ENCODE data around the gene BSPRY. TPM values are rescaled to one million over a fixed set of nuclear protein-coding genes. Genes with fewer than 3 reads are reported as not detected.
"Not testable (repeated sequence)": the region's sequence is repeated elsewhere in the genome, so short reads cannot be mapped to it uniquely, and the experiment has no call there.

The BSPRY gene
- total RNA-seq, 1 experiment from 2014 or later: 0.12 TPM

- DNase-seq (ENCODE audit: extremely low read depth, low read depth): no peak
Measured at GRCh38 chr9:113368982-113369854, 19.9 kb downstream of the BSPRY start.

- no peak for DNase-seq (ENCODE audit: extremely low read depth, low read depth)
Measured at GRCh38 chr9:113369855-113370140, 20.5 kb downstream of the BSPRY start.

DNA sequence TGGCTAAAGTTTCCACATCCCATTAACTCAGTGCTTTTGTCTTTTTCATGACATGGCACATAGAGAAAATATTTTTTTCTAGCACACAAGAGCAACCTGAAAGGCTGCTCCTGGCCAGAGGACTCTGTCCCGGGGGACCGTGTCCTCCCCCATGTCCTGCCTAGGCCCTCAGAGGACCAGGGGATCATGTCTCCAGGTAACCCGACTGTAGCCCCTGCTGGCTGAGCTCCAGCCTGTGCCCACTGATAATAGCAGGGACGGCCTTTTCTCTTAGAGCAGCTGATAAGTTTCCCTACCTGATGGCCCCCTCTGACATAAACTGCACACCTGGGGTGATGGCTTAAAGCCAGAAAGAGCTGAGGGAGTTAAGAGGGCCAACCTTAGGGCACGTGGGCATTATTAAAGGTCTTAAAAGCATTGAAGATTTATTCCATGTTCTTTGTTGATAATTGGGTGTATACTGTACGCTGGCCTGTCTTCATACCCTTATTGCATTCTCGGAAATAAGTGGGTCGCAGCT lies 21.5 kb downstream of the BSPRY start:
- no peak for DNase-seq (ENCODE audit: extremely low read depth, low read depth)

- no peak for DNase-seq (ENCODE audit: extremely low read depth, low read depth)
Measured at GRCh38 chr9:113372059-113372458, 22.7 kb downstream of the BSPRY start.

DNA sequence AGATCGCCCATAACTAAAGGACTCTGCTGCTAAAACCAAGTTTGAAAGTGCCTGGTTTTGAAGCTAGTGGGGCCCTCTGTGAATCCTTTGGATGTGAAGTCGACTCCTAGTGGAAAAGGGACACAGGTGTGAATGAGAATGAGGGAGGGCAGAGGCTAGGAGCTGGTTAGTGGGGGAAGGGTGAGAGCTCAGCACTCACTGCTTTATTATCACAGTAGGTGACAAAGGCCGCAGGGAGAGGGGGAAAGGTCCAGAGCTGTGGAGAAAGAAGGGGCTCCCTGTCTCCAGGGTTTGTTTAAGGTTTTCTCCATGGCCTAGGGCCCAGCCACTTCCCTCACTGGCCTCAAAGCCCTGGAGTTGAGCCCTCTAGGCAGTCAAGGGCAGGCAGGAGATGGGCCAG lies 23.9 kb downstream of the BSPRY start:
- no peak for DNase-seq (ENCODE audit: extremely low read depth, low read depth)

- DNase-seq (ENCODE audit: extremely low read depth, low read depth): no peak
Measured at GRCh38 chr9:113373676-113374392, 24.5 kb downstream of the BSPRY start.

DNA sequence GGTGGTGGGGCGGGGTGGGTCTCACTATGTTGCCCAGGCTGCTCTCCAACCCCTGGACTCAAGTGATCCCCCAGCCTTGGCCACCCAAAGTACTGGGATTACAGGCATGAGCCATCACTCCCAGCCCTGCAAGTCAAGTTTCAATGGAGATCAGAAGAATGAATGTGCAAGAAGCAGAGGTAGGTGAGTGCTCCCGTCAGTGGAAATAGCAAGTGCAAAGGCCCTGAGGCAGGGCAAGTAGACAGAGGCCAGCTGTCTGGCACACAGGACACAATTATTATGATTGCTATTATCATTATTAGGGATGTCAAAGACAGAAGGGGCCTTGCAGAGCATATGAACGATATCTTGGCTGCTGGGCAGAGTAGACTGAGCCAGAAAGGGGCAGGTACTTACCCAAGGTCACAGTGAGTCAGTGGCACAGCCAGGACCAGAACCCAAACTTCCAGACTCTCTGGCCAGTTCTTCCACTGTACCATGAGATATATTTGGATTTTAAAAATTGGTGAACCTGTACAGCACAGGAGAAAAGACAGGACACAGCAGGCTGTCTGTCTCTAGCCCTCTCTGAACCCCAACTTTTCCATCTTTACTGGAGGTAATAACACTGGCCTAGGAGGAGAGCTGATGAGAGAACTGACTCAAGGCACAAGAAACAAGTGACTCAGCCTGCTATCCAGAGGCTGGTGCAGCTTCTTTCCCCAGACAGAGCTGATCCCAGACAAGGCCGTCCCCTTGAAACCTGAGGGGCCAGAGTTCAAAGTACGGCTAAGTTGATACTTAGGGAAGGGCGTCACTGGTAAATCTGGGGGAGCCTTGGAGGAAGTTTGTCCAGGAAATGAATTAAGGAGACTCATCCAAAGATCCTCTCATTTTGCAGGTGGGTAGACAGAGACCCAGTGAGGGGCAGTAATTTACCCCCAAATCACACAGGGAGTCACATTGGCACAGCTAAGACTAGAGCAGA lies 26.0 kb downstream of the BSPRY start:
- DNase-seq (ENCODE audit: extremely low read depth, low read depth): no peak

DNA sequence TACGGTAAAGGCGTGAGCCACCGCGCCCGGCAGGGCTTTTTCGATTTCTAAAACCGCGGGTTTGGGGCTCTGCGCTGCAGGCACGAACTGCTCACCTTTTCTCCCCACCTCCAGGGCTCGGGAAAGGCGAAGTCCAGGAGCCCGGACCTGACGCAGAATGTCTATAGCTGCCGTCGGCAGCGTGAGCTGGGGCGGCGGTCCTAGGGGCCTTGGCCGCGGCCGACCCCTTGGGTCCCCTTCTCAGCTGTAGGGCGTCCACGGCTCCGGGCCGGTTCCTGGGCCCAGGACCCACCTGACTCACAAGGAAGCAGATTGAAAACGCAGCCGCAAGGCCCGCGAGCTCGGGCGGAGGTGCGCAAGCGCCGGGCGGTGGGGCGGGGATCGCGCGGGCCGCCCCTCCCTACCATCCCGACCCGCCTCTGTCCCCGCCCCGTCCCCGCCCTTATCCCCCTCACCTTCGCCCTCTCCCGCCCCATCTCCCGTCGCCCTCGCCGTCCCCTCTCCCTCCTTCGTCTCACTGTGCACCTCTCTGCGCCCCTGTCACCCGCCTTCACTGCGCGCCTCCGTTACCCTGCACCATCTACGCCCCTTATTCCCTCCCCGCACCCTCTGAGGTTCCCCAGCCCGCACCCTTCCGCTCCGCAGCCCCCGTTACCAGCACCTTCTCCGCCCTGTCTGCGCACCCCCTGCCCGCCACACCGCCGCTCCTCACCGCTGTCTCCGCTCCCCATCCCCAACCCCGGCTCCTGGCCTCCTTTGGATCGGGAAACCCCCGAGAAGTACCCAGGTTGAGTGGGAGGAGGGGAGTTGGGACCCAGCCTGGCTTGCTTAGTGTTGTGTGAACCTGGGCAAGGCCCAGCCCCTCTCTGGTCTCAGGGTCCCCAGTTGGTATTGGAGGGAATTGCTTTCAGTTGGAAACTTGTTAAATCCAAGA lies 27.6 kb downstream of the BSPRY start, which contains the start of gene HDHD3:
Gene HDHD3 (minus strand): TSS at position 353 of the 934 bp plus-strand sequence. CDS start 2,632 bp downstream, outside the sequence.
- DNase-seq (ENCODE audit: extremely low read depth, low read depth): peak; percentile 71

- not testable (repeated sequence) for DNase-seq (ENCODE audit: extremely low read depth, low read depth)
Measured at GRCh38 chr9:113379094-113379828, 29.9 kb downstream of the BSPRY start.

DNA sequence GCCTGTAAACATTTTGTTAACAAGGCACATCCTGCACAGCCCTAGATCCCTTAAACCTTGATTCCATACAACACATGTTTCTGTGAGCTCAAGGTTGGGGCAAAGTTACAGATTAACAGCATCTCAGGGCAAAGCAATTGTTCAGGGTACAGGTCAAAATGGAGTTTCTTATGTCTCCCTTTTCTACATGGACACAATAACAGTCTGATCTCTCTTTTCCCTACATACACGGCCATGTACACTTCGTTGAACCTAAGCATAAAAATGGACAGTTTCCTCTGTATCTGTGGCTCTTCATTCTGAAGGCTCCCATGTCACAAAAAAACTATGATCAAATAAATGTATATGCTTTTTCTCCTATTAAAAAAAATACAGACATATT lies 30.5 kb downstream of the BSPRY start:
- not testable (repeated sequence) for DNase-seq (ENCODE audit: extremely low read depth, low read depth)

DNA sequence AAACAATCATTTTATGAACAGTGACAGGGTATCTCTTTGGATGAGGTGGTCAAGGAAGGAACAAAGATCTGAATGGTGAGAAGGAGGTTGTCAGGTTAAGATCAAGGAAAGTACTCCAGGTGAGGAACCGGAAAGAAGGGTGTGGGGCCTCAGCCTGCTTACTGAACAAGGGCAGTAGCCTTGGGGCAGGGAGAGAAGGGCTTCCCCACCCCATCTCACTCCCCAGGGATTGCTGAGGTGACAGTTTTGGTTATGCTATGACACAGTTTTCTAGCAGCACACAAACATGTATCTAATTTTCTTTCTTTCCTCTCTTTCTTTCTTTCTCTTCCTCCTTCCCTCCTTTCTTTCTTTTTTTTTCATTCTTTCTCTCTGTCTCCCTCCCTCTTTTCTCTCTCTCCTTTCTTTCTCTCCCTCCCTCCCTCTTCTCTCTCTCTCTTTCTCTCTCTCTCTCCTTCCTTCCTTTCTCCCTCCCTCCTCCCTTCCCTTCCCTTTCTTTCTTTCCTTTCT lies 31.6 kb downstream of the BSPRY start:
- DNase-seq (ENCODE audit: extremely low read depth, low read depth): no peak

- DNase-seq (ENCODE audit: extremely low read depth, low read depth): not testable (repeated sequence)
Measured at GRCh38 chr9:113381441-113381840, 32.1 kb downstream of the BSPRY start.

GRCh38 chr9:113381909-113382411 lies 32.6 kb downstream of the BSPRY start:
- no peak for DNase-seq (ENCODE audit: extremely low read depth, low read depth)

DNA sequence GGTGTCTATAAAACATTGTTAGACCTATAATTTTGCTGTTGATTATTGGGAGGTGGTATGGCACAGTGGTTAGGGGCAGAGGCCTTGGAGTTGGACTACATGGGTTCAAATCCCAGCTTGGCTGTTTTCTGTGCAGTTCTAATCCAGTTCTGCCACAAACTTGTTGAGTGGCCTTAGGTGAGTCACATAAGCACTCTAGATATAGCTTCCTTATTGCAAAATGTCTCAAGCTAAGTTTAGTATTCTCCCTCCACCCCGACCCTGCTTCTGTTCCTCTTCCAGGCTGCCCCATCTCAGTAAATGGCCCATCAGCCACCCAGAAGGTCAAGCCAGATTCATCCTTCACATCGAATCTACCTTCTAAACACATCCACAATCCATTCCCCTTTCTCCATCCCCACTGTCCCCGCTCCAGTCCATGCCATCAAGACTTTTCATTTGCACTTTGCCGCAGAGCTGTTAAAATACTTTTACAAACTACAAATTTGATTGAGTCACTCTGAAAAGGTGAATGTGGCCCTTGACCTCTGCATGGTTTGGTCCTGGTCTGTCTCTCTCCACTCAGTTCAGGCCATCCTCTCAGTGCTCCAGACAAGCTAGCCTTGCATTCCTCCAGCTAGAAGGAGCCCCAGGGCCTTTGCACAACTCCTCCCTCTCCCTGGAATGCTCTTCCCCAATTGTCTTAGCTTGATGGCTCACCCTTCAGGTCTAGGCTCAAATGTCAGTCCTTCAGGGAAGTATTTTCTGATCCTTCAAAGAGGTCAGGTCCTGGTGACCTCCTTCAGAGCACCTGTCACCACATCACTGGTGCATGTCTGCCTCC lies 37.4 kb downstream of the BSPRY start:
- DNase-seq (ENCODE audit: extremely low read depth, low read depth): no peak

- no peak for DNase-seq (ENCODE audit: extremely low read depth, low read depth)
Measured at GRCh38 chr9:113387560-113388230, 38.4 kb downstream of the BSPRY start.

DNA sequence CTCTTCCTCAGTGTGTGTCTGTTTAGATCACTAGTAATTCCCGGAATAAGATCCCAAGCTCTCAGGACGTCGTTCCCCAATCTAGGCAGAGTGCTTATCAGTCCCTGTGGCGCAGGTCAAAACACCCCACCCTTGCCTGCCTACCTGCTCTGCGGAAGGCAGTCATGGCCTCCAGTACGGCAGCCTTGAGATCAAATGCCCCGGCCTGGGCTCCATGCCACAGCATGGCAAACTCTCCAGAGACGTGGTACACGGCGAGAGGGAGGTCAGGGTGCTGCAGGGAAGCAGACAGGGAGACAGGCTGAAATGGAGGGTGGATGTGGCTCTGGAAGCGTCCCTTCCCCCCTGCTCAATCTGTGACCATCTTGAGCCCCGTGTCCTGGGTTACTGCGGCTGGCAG lies 39.5 kb downstream of the BSPRY start:
- no peak for DNase-seq (ENCODE audit: extremely low read depth, low read depth)

GRCh38 chr9:113389451-113389850 lies 40.1 kb downstream of the BSPRY start:
- DNase-seq (ENCODE audit: extremely low read depth, low read depth): no peak
